Measurements from ENCODE around the gene SEPTIN6. TPM values are rescaled to one million over a fixed set of nuclear protein-coding genes. Genes with fewer than 3 reads are reported as not detected.

The SEPTIN6 gene
- total and polyA plus RNA-seq, 12 donors, result 4.6 to 24.9 (median 8.2) TPM

GRCh38 chrX:119654112-119654531, 38.8 kb downstream of the SEPTIN6 start:
- Histone ChIP-seq H3K27ac (peak overlapping the region in 8 of 10 donors; percentile 11 to 72 (median 51)), H3K27me3 (no peaks in the 10 kb centered on the region), H3K4me1 (peaks cover 0 to 10% (median 0%) of the 10 kb centered on the region in 9 donors), H3K9me3 (no peaks in the 10 kb centered on the region), H3K4me3 (no peak overlapping the region), H3K36me3 (peaks cover 0 to 45% (median 0%) of the 10 kb centered on the region in 9 donors)
- 64 to 68% methylated on average over 8 of the region's 8 CpGs for WGBS, 2 donors
- DNase-seq, result peak; percentile 33 to 73
- TF ChIP-seq CTCF (IDR thresholded peaks at IDR 0.05), result peak in 5 of 9 donors; percentile 10 to 47 (median 33)
- ATAC-seq, result peak; percentile 83 to 96 (median 90)
- intact Hi-C loops (cut with DNase I), result loop anchor here in 1 of 10 donors (5.0 kb wide), 1 partner anchor 38 kb away; the partner anchor contains the start of gene SEPTIN6

DNA sequence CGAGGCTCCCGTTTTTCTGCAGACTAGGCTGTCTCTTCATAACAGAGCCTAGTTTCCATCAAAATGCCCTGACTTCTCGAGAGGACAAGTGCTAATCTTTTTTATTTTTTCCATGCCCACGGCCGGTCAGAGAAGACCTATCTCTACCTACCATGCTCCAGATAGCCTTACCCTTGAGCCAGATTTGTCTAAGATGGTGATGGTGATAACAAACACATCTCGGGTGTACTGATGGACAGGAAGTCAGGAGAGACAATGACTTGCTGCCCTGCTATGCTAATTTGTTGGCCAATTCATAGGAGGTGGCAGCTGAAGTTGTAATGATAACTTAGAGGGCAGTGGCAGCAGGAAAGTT, 44.6 kb downstream of the SEPTIN6 start:
- H3K36me3 ChIP-seq, result peaks cover 0 to 54% (median 0%) of the 10 kb centered on the region in 9 donors
- H3K9me3 ChIP-seq, result no peaks in the 10 kb centered on the region
- intact Hi-C loops (cut with DNase I), result no loop called here
- H3K4me3 ChIP-seq, result no peak overlapping the region
- no peak overlapping the region for H3K27ac ChIP-seq
- H3K4me1 ChIP-seq, result no peaks in the 10 kb centered on the region
- ATAC-seq (no peak), DNase-seq (no peak)
- no peak for TF ChIP-seq CTCF (IDR thresholded peaks at IDR 0.05)
- WGBS, 2 donors, result 75 to 76% methylated on average over 6 of the region's 6 CpGs
- no peaks in the 10 kb centered on the region for H3K27me3 ChIP-seq

GRCh38 chrX:119647552-119648420, 45.2 kb downstream of the SEPTIN6 start:
- intact Hi-C loops (cut with DNase I), result no loop called here
- ATAC-seq (no peak), DNase-seq (no peak)
- WGBS, 2 donors, result 94% methylated on average over 17 of the region's 17 CpGs
- H3K27ac ChIP-seq, result no peak overlapping the region
- peaks cover 0 to 47% (median 0%) of the 10 kb centered on the region in 9 donors for H3K36me3 ChIP-seq
- TF ChIP-seq CTCF (IDR thresholded peaks at IDR 0.05), result no peak
- no peak overlapping the region for H3K4me3 ChIP-seq
- no peaks in the 10 kb centered on the region for H3K27me3 ChIP-seq
- H3K4me1 ChIP-seq, result no peaks in the 10 kb centered on the region
- H3K9me3 ChIP-seq, result no peaks in the 10 kb centered on the region

DNA sequence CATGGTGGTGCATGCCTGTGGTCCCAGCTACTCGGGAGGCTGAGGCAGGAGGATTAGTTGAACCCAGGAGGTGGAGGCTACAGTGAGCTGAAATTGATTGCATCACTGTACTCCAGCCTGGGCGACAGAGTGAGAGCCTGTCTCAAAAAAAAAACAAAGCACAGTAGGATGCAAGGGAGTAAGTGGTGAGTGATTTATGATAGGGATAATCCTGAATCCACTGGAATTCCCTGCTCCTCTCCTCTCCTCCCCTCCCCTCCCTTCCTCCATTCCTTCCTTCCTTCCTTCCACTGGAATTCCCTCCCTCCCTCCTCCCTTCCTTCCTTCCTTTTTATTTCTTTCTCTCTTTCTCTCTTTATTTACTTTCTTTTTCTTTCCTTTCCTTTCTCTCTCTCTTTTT, 45.9 kb downstream of the SEPTIN6 start:
- WGBS, 2 donors, result 86 to 100% methylated on average over 2 of the region's 2 CpGs
- no peak for TF ChIP-seq CTCF (IDR thresholded peaks at IDR 0.05)
- intact Hi-C loops (cut with DNase I), result no loop called here

More for the DNA sequence above, 45.9 kb downstream of the SEPTIN6 start:
- Histone ChIP-seq H3K27ac (no peak overlapping the region), H3K4me3 (no peak overlapping the region), H3K27me3 (no peaks in the 10 kb centered on the region), H3K36me3 (peaks cover 0 to 40% (median 0%) of the 10 kb centered on the region in 9 donors), H3K4me1 (no peaks in the 10 kb centered on the region), H3K9me3 (no peaks in the 10 kb centered on the region)
- ATAC-seq, result no peak
- DNase-seq, result no peak
